Renal cortex interstitium (tissue), 11 donors: ENCODE results near the gene OSBPL5. TPM values are rescaled to one million over a fixed set of nuclear protein-coding genes. Genes with fewer than 3 reads are reported as not detected.

ENCODE experiments used
- DNase-seq, 11 donors: peaks; one replicate each; pipeline ENCODE4 v3.0.0-alpha.2; 2013; ENCODE audit warnings: low read depth in 9 of 11, low spot score in 4 of 11; ENCODE audit errors: extremely low read depth in 1 of 11
- polyA plus RNA-seq, 3 donors: library from polyadenylated mRNA; unstranded; fragments of 120-200 nt; gene quantifications; one replicate each; pipeline ENCODE4 v1.2.1, GENCODE V29; 2013; ENCODE audit not compliant: insufficient read length in 3 of 3

OSBPL5 gene
- polyA plus RNA-seq, 3 donors = 17.8 to 26.2 (median 21.2) TPM

GRCh38 chr11:3156661-3157311 is 8.3 kb downstream of the OSBPL5 start:
- no peak for DNase-seq

GRCh38 chr11:3156282-3156660 is 8.8 kb downstream of the OSBPL5 start:
- no peak for DNase-seq

GRCh38 chr11:3155691-3156258 is 9.3 kb downstream of the OSBPL5 start:
- no peak for DNase-seq

- DNase-seq = no peak
Measured at GRCh38 chr11:3155216-3155615, 9.9 kb downstream of the OSBPL5 start.

GRCh38 chr11:3154001-3154599 is 11.0 kb downstream of the OSBPL5 start:
- DNase-seq = no peak

GRCh38 chr11:3153291-3153861 is 11.7 kb downstream of the OSBPL5 start:
- DNase-seq = no peak

GRCh38 chr11:3152471-3153110 is 12.5 kb downstream of the OSBPL5 start:
- no peak for DNase-seq

DNA sequence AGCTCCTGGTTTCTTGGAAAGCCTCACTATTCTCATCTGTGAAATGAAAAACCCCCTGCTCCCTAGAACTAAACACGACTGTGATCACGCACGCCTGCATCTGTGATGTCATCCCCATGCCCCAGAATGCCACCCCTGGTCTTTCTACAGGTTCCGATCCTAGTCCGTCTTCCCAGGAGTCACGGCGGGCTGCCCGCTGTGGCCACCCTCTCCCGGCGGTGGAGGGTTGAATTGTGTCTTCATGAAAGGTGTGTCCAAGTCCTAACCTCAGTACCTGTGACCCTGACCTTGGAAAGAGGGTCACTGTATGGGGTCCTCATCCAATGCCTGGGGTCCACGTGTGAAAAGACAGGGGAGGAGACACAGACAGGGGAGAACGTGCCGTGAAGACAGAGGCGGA is 14.4 kb downstream of the OSBPL5 start:
- DNase-seq = no peak

- DNase-seq = no peak
Measured at GRCh38 chr11:3149852-3150188, 15.3 kb downstream of the OSBPL5 start.

DNA sequence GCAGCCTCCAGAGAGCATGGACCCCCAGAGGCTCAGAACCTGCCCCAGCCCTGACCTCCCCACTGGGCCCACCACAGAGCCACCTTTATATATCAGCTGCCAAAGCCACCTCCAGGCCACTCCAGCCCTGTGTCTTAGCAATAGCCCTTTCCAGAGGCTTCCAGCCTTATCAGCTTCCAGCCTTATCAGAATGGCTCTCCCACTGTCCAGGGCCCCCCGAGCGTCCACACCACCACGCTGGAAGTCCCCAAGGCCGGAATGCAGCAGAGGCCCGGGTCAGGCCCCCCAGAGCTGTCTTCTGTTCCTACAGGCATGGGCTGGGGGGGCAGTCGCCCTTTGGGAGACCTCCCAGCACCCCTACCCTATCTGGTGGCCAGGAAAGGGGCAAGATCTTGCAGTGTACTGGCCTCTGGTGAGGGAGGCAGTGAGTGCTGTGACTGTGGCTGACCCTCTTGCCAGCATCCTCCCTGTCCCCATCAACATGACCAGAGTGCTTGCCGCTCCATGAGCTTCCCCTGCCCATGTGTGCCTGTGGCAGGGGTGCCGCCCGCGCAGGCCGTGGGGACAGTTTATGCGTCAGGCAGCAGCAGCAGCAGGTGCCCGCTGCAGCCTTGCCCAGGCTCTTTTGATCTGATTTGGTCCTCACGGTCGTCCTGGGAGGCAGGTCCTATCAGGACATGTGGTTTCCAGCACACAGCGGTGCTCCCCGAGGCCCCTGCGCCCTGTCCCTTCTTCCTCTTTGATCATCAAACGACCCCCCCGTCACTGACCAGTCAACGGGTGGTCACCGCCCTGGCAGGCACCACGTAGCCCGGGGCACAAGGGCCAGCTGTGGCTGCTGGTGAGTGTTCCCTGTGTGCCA is 15.9 kb downstream of the OSBPL5 start:
- no peak for DNase-seq

GRCh38 chr11:3148255-3148989 is 16.7 kb downstream of the OSBPL5 start:
- DNase-seq = no peak

GRCh38 chr11:3147626-3148025 is 17.5 kb downstream of the OSBPL5 start:
- DNase-seq = no peak

DNA sequence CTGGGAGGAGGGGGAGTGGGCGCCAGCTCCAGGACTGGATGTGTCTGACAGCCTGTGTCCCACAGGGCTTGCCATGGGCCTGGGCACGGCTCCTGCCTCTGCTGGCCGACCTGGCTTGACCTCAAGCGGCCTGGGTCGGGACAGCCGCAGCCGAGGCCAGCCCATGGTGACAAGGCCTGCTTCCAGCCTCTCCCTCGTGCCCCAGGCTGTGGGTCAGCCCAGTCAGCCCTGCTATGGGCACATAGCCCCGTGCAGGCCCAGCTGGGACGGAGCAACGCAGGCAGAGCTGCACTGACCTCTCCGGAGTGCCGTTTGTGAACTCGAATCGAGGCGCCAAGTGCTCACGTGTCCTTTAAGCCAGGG is 17.9 kb downstream of the OSBPL5 start:
- no peak for DNase-seq

DNA sequence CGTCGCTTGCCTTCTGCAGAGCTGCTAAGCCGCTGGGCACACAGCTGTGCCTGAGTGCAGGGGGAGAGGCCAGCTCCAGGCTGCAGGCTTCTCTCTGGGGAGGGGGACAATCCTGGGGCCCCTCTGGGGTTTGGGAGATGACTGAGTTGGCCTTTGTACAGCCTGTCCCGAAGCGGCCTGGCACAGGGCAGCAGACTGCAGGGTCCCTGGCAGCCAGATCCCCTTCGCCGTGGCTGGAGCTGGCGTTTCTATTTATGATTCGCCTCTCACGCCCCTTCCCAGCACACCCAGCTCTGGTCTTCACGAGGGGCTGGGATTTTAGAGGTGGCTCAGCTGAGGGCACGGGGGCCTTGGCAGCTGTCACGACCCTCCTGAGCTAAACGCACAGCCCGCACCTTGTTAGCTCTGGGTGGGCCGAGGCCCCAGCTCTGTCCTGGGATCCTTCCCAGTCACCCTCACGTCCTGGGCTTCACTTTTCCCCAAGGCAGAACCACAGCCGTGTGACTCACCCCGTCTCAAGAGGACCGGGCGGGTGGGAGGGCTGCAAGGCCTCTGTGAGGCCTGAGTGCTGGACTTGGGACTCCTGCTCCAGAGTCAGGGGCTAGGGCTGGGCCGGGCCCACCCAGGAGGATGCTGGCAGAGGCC is 18.4 kb downstream of the OSBPL5 start:
- no peak for DNase-seq

GRCh38 chr11:3145206-3145520 is 19.9 kb downstream of the OSBPL5 start:
- no peak for DNase-seq

DNA sequence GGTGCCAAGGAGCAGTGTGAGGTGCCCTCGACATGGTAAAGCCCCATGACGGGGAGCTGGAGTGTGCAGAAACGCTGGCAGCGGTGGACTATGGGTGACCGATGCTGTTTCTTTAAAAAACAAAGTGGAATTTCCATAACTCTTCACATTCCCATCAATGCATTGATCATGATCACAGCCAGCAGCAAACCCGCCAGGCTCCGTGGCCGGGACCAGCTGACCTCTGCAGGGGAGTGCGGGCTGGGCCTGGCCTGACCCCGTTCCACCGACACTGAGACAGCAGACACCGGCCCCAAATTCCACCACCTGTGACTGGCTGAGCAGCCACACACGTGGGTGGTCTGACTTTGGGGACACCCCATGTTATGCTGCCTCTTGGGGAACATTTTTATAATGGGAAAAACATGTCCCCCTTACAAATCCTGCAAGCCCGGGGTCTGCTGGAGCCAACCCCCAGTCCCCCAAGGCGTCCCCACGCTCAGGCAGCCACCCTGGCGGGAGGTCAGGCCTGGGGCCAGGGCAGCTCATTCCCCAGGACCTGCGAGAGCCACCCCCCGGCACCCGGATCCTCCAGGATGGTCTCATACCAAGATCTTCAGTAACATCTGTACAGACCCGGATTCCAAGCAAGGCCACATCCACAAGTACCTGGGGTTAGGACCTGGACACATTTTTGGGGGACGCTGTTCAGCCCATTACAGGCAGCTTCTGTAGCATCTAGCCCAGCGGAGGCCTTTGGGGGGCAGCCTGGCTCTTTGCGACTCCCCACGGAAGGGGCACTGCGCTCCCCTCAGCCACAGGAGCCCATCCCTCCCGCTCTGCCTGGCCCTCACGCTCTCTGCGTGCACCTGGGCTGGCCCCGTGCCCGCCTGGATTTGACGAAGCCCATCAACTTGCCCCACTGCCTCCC is 20.6 kb downstream of the OSBPL5 start:
- no peak for DNase-seq

- DNase-seq = no peak
Measured at GRCh38 chr11:3143136-3143880, 21.8 kb downstream of the OSBPL5 start.
